Mesodermal cell (in vitro differentiated cells): ENCODE measurements around the gene KCNJ9. TPM values are rescaled to one million over a fixed set of nuclear protein-coding genes. Genes with fewer than 3 reads are reported as not detected.
A peak's percentile ranks its signal among the peaks of the same experiment; 100 is the strongest.
"Not testable (repeated sequence)": the region's sequence is repeated elsewhere in the genome, so short reads cannot be mapped to it uniquely, and the experiment has no call there.

Experiments used
- H3K27ac ChIP-seq: 2 replicates; pipeline ENCODE4 v1.7.0; 2013; ENCODE audit warnings: mild to moderate bottlenecking, low read depth, low read length, moderate library complexity; ENCODE audit not compliant: severe bottlenecking
- H3K36me3 ChIP-seq: 2 replicates; pipeline ENCODE4 v1.7.1; 2013; ENCODE audit warnings: mild to moderate bottlenecking, low read length, moderate library complexity; ENCODE audit not compliant: control insufficient read depth, insufficient read depth
- H3K4me1 ChIP-seq: one replicate; pipeline ENCODE4 v1.7.1; 2013; ENCODE audit warnings: mild to moderate bottlenecking, low read length; ENCODE audit not compliant: insufficient read depth, control insufficient read depth, poor library complexity, severe bottlenecking
- H3K4me3 ChIP-seq: 2 replicates; pipeline ENCODE4 v1.7.0; 2013; ENCODE audit warnings: low read length, control low read depth, mild to moderate bottlenecking; ENCODE audit not compliant: insufficient read depth, poor library complexity, severe bottlenecking; ENCODE audit errors: extremely low read depth
- H3K9me3 ChIP-seq: 2 replicates; pipeline ENCODE4 v1.7.1; 2013; ENCODE audit warnings: mild to moderate bottlenecking, low read length, moderate library complexity; ENCODE audit not compliant: control insufficient read depth
- WGBS, 2 experiments: methylation state at CpG; one replicate each; pipeline ENCODE4 v1.1.5; 2013; ENCODE audit warnings: missing lambda C conversion rate in 2 of 2; ENCODE audit not compliant: insufficient coverage in 2 of 2; 5-methylcytosine and 5-hydroxymethylcytosine counted together
- polyA plus RNA-seq, 2 experiments: library from polyadenylated mRNA; stranded (reverse); fragments of 50-300 nt; gene quantifications; one replicate each; pipeline ENCODE4 v1.2.3, GENCODE V29; 2013

KCNJ9 gene
- polyA plus RNA-seq (2013, experiment 1 of 2) = 0.11 TPM
- polyA plus RNA-seq (2013, experiment 2 of 2) = not detected

DNA sequence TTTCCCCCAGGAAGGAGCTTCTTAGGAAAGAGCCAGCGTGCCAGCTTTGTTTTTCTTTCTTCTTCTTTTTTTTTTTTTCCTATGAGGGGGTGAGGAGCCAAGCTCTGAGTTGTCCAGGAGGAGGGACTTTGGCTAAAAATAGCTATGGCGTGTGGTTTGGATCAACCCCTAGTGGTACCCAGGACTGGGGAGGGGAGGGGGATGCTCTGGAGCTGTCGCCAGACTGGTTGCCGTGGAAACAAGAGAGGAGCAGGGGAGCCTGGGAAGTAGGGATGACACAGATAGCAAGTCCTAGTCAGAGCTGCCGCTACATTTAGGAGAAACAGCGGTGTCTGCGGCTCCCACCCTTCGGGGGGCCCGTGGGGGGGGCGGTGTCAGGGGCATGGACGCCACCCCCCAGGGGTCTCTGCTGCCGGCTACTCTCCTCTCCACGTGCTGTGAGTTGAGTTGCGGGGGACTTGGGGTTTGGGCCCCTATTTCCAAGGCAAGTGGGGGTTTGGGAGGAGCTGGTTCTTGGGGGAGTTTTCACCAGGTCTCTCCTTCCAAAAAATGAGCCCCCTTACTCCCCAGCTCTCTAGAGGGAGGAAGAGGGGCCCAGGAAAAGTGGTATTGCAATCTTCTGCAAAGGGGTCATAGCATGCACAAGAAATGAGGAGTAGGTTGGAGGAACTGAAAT, at the start of gene KCNJ9:
KCNJ9 (plus strand) TSS at position 278 of the 676 bp plus-strand sequence. CDS start 2,493 bp downstream, outside the sequence.
- Histone ChIP-seq H3K9me3 (no peaks in the 10 kb centered on the region), H3K4me1 (no peaks in the 10 kb centered on the region), H3K36me3 (no peaks in the 10 kb centered on the region), H3K27ac (no peak within 1 kb of the TSS), H3K4me3 (no peak within 1 kb of the TSS)
- 21 to 48% methylated on average over 7 of the region's 14 CpGs for WGBS, 2 experiments

- no peaks in the 10 kb centered on the region for H3K36me3 ChIP-seq
- no peaks in the 10 kb centered on the region for H3K9me3 ChIP-seq
- peaks cover 8% of the 10 kb centered on the region for H3K4me1 ChIP-seq
- peak overlapping the region; percentile 77 for H3K4me3 ChIP-seq
- H3K27ac ChIP-seq = no peak overlapping the region
- 19 to 32% methylated on average over 7 to 8 of the region's 18 CpGs for WGBS, 2 experiments
Measured at GRCh38 chr1:160032165-160032820, 49.0 kb upstream of the KCNJ9 start.

DNA sequence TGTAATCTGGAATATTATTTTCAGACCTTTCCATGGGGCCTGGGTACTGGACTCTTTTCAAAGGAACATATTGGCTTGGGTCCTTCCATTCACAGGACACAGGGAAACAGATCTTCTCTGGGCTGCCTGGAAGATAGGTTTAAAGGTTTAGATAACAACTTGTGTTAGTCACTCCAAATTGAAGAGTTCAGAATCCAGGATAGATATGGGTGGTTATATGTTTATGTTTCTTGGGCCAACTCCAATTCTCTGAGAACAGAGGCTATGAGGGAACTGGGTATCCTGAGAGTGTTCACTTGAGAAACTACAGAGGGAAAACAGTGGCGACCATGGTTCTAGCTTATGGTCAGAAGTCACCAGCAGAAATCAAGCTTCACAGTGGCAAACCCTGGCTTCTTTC, 40.9 kb upstream of the KCNJ9 start:
- no peak overlapping the region for H3K4me3 ChIP-seq
- no peaks in the 10 kb centered on the region for H3K36me3 ChIP-seq
- H3K27ac ChIP-seq = no peak overlapping the region
- no peaks in the 10 kb centered on the region for H3K4me1 ChIP-seq
- WGBS, 2 experiments = 92% methylated on average over 1 of the region's 1 CpG; no CpG with 5 or more reads in 1 of the 2 experiments
- H3K9me3 ChIP-seq = no peaks in the 10 kb centered on the region

DNA sequence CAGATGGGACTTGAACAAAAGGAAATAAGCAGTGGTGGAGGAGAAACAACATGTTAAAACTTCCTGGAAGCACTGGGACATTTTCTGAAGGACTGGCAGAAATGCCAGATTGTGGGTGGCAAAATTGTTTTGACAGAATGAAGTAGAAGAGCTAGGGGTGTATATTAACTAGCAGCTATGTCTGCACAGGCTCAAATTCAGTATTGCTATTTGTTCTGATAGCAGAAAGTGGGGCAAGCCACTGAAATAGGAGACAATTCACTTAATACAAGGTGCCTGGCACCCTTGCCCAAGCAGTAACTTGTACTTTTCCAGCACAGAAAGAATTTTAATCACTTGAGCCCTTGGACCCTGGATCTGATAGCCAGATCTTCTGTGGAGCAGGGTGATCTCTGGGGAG, 37.8 kb upstream of the KCNJ9 start:
- Histone ChIP-seq H3K4me3 (no peak overlapping the region), H3K9me3 (no peaks in the 10 kb centered on the region), H3K4me1 (peaks cover 7% of the 10 kb centered on the region), H3K36me3 (no peaks in the 10 kb centered on the region), H3K27ac (no peak overlapping the region)

DNA sequence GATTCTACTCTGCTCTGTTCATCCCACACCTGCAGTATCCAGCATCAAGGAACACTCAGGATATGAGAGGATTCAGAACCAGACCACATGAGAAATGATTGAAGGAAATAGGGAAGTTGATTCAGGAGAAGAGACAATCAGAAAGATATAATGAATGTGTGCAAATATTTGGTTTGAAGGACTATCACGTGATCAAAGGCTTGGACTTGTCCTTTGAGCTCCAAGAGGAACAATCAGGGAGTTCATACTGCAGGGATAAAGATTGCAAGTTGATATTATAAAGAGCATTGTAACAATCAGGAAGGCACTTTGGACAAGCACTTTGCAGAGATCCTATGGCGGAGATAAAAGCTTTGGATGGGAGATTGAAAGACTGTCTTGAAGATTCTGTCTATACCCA, 35.7 kb upstream of the KCNJ9 start:
- H3K4me1 ChIP-seq = peaks cover 7% of the 10 kb centered on the region
- no peak overlapping the region for H3K4me3 ChIP-seq
- 45 to 78% methylated on average over 1 to 2 of the region's 2 CpGs for WGBS, 2 experiments
- no peaks in the 10 kb centered on the region for H3K9me3 ChIP-seq
- H3K27ac ChIP-seq = no peak overlapping the region
- H3K36me3 ChIP-seq = no peaks in the 10 kb centered on the region

GRCh38 chr1:160046494-160047110, 34.7 kb upstream of the KCNJ9 start:
- peaks cover 7% of the 10 kb centered on the region for H3K4me1 ChIP-seq
- WGBS, 2 experiments = 11 to 18% methylated on average over 6 to 9 of the region's 11 CpGs
- no peaks in the 10 kb centered on the region for H3K9me3 ChIP-seq
- H3K4me3 ChIP-seq = no peak overlapping the region
- H3K27ac ChIP-seq = no peak overlapping the region
- H3K36me3 ChIP-seq = no peaks in the 10 kb centered on the region

GRCh38 chr1:160047111-160047991, 34.0 kb upstream of the KCNJ9 start:
- H3K36me3 ChIP-seq = no peaks in the 10 kb centered on the region
- no peak overlapping the region for H3K27ac ChIP-seq
- H3K4me3 ChIP-seq = no peak overlapping the region
- WGBS, 2 experiments = 77 to 90% methylated on average over 6 to 9 of the region's 9 CpGs
- H3K9me3 ChIP-seq = no peaks in the 10 kb centered on the region
- peaks cover 7% of the 10 kb centered on the region for H3K4me1 ChIP-seq

- H3K27ac ChIP-seq = no peak overlapping the region
- no peak overlapping the region for H3K4me3 ChIP-seq
- H3K4me1 ChIP-seq = peaks cover 7% of the 10 kb centered on the region
- no peaks in the 10 kb centered on the region for H3K36me3 ChIP-seq
- no peaks in the 10 kb centered on the region for H3K9me3 ChIP-seq
Measured at GRCh38 chr1:160048335-160048734, 33.0 kb upstream of the KCNJ9 start.

DNA sequence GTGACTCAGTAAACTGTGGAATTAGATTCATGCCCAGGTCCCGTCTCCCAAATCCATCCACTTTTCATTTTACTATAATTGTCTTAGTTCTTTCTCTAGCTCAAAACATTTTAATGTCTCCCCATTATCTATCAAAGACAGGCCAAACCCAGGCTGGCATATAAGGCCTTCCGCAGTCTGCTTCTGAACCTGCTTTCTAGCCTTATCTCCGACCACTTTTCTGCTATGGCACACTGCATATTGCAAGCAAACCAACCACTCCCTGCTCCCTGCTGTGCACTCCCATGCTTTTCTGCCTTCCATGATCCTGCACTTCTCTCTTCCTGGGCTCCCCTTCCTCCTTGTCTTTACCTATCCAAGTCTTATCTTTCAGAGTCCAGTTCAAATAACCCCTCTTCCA, 32.2 kb upstream of the KCNJ9 start:
- Histone ChIP-seq H3K4me1 (peaks cover 7% of the 10 kb centered on the region), H3K4me3 (no peak overlapping the region), H3K27ac (no peak overlapping the region), H3K36me3 (no peaks in the 10 kb centered on the region), H3K9me3 (no peaks in the 10 kb centered on the region)
- WGBS, 2 experiments = 83 to 85% methylated on average over 3 of the region's 3 CpGs

- WGBS, 2 experiments = 93 to 94% methylated on average over 1 of the region's 2 CpGs
Measured at GRCh38 chr1:160050182-160050581, 31.2 kb upstream of the KCNJ9 start.

More at GRCh38 chr1:160050182-160050581, 31.2 kb upstream of the KCNJ9 start:
- not testable (repeated sequence) for H3K36me3 ChIP-seq, H3K4me3 ChIP-seq, H3K4me1 ChIP-seq, H3K9me3 ChIP-seq, H3K27ac ChIP-seq
